Left lung (tissue), 10 donors: ENCODE results near the gene ST7. TPM values are rescaled to one million over a fixed set of nuclear protein-coding genes. Genes with fewer than 3 reads are reported as not detected.

Experiments
- ATAC-seq: fragments of 200-7000 bp; cut with Tn5 transposase; one replicate; pipeline ENCODE4 v1.9.1; 2020; ENCODE audit warnings: moderate library complexity
- DNase-seq, 4 donors: peaks; one replicate each; pipeline ENCODE4 v3.0.0-alpha.2; 2013 to 2020
- H3K27ac ChIP-seq, 2 donors: fragments of 200-600 bp; sonication (generic) in 1 of 2; one replicate each; pipeline versions ENCODE4 v1.5.0 to v1.8.0; 2020 to 2021
- H3K27me3 ChIP-seq, 2 donors: fragments of 200-600 bp; sonication (generic) in 1 of 2; one replicate each; pipeline versions ENCODE4 v1.5.0 to v1.8.0; 2020 to 2021
- H3K36me3 ChIP-seq, 2 donors: fragments of 200-600 bp; sonication (generic) in 1 of 2; one replicate each; pipeline versions ENCODE4 v1.5.0 to v1.8.0; 2020 to 2021
- H3K4me1 ChIP-seq, 2 donors: fragments of 200-600 bp; one replicate each; pipeline ENCODE4 v1.8.0; 2021
- H3K4me3 ChIP-seq, 2 donors: fragments of 200-600 bp; sonication (generic) in 1 of 2; one replicate each; pipeline versions ENCODE4 v1.5.0 to v1.8.0; 2020 to 2021; ENCODE audit warnings: mild to moderate bottlenecking in 1 of 2
- H3K9me3 ChIP-seq, 2 donors: fragments of 200-600 bp; sonication (generic) in 1 of 2; one replicate each; pipeline versions ENCODE4 v1.5.0 to v1.8.0; 2020 to 2021
- CTCF ChIP-seq, 2 donors: fragments of 200-600 bp; sonication (generic) in 1 of 2; IDR thresholded peaks; one replicate each; pipeline versions ENCODE4 v1.5.0 to v1.8.0; 2021; ENCODE audit warnings: antibody characterized with exemption in 2 of 2
- intact Hi-C, 2 donors: fragments of 100-400 bp; cut with DNase I; formaldehyde crosslinking; loops; one replicate each; pipeline versions ENCODE4 v1.11.2 to v1.14.2; 2022
- polyA plus RNA-seq, 6 donors: library from polyadenylated mRNA; unstranded; fragments of 120-200 nt; gene quantifications; one replicate each; pipeline ENCODE4 v1.2.1, GENCODE V29; 2013; ENCODE audit not compliant: insufficient read length in 6 of 6
- total RNA-seq, 2 donors: library from RNA; stranded (reverse); fragmentation: NEBNext Ultra II Directional; extraction: Animal tissue kit (Norgen Biotek cat#: 25700); gene quantifications; one replicate each; pipeline ENCODE4 v1.2.1, GENCODE V29; 2021
- donor health status: DM: no; HTN: yes; CAD: no.
- donor health status: DM: no; HTN: no; CAD: no.

Gene ST7
- total and polyA plus RNA-seq, 8 donors: 36.3 to 60.6 (median 48.4) TPM

- Histone ChIP-seq H3K36me3 (peaks cover 3 to 11% of the 10 kb centered on the region in 2 donors), H3K4me1 (no peaks in the 10 kb centered on the region), H3K27ac (no peak overlapping the region), H3K27me3 (no peaks in the 10 kb centered on the region), H3K4me3 (no peak overlapping the region), H3K9me3 (no peaks in the 10 kb centered on the region)
- ATAC-seq (no peak), DNase-seq (no peak)
- intact Hi-C loops: no loop called here
- no peak for TF ChIP-seq CTCF (IDR thresholded peaks at IDR 0.05)
Observed at GRCh38 chr7:117186218-117187010, 233.1 kb downstream of the ST7 start.

GRCh38 chr7:117188376-117188775, 235.1 kb downstream of the ST7 start:
- Histone ChIP-seq H3K27me3 (no peaks in the 10 kb centered on the region), H3K36me3 (peaks cover 3 to 11% of the 10 kb centered on the region in 2 donors), H3K9me3 (no peaks in the 10 kb centered on the region), H3K4me3 (no peak overlapping the region), H3K27ac (no peak overlapping the region), H3K4me1 (no peaks in the 10 kb centered on the region)
- no peak for TF ChIP-seq CTCF (IDR thresholded peaks at IDR 0.05)
- intact Hi-C loops: no loop called here
- no peak for DNase-seq
- no peak for ATAC-seq

GRCh38 chr7:117188949-117189592, 235.8 kb downstream of the ST7 start:
- H3K27ac ChIP-seq: no peak overlapping the region
- no peaks in the 10 kb centered on the region for H3K27me3 ChIP-seq
- no peak for TF ChIP-seq CTCF (IDR thresholded peaks at IDR 0.05)
- H3K36me3 ChIP-seq: peaks cover 3 to 11% of the 10 kb centered on the region in 2 donors
- ATAC-seq (no peak), DNase-seq (no peak)
- no peaks in the 10 kb centered on the region for H3K4me1 ChIP-seq
- no peaks in the 10 kb centered on the region for H3K9me3 ChIP-seq
- H3K4me3 ChIP-seq: no peak overlapping the region
- intact Hi-C loops: no loop called here

DNA sequence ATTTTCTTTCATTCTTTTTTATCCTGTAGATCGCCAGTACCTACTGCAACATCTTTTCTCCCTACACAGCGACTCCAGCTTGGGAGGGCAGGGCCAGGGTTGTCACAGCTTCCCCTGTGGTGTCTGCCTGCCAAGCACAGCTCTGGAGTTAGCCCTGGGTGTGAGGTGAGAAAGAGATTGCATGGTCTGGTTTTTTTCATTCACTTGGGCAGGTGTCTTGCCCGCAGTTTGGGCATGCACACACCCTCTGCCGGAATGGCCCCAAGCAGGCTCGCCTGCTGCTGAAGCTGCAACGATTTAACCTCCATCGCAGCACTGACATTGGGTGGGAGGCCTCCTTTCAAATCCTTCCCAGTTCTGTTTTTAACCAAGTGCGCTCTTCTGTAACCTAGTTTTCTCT, 236.8 kb downstream of the ST7 start:
- intact Hi-C loops: no loop called here
- Histone ChIP-seq H3K36me3 (peaks cover 0 to 11% of the 10 kb centered on the region in 2 donors), H3K27ac (no peak overlapping the region), H3K4me1 (no peaks in the 10 kb centered on the region), H3K4me3 (no peak overlapping the region), H3K27me3 (no peaks in the 10 kb centered on the region), H3K9me3 (no peaks in the 10 kb centered on the region)
- DNase-seq (no peak), ATAC-seq (no peak)
- TF ChIP-seq CTCF (IDR thresholded peaks at IDR 0.05): no peak

GRCh38 chr7:117190746-117191435, 237.6 kb downstream of the ST7 start:
- H3K27me3 ChIP-seq: no peaks in the 10 kb centered on the region
- peaks cover 0 to 11% of the 10 kb centered on the region in 2 donors for H3K36me3 ChIP-seq
- ATAC-seq (no peak), DNase-seq (no peak)
- no peaks in the 10 kb centered on the region for H3K9me3 ChIP-seq
- H3K4me1 ChIP-seq: no peaks in the 10 kb centered on the region
- intact Hi-C loops: no loop called here
- TF ChIP-seq CTCF (IDR thresholded peaks at IDR 0.05): no peak
- no peak overlapping the region for H3K4me3 ChIP-seq
- H3K27ac ChIP-seq: no peak overlapping the region
